ENCODE measurements around the gene ST3GAL5. TPM values are rescaled to one million over a fixed set of nuclear protein-coding genes. Genes with fewer than 3 reads are reported as not detected.

ST3GAL5 gene
- total and polyA plus RNA-seq, 2 of the 8 experiments (the other 6 are each of a cell fraction or from before 2014, with no cell fraction given) = 1.9 to 4.5 TPM

DNA sequence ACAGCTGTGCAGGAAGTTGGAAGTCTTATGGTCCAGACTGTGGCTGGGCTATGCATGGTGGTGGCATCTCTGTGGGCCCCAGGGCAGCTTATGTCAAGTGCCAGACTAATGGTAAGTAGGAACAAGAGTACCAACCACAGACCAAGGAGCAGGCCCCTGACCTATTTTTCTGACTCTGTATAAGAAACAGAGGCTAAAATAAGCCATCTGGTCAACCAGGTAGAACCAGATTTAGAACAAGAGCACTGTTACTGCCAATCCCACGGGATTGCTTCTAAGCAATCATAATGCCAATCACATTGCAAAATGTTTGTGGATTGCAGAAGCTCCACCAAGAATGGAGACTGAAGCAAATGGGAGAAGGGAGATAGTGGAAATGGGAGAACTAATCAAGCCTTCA, 11.1 kb upstream of the ST3GAL5 start (continued):
- TF ChIP-seq BACH1 (IDR thresholded peaks at IDR 0.05; ENCODE audit: low read length) (no peak), CHD1 (IDR thresholded peaks at IDR 0.05; ENCODE audit: low read depth, low read length) (no peak), SIX5 (IDR thresholded peaks at IDR 0.05; ENCODE audit: low read depth, low read length) (no peak), ASH2L (IDR thresholded peaks at IDR 0.05; ENCODE audit: low read length) (no peak)

All from H1 (cell line).